IPS-15b (cell line): ENCODE data around the gene GXYLT2.

ENCODE experiments used
- H3K27me3 ChIP-seq: one replicate; pipeline ENCODE4 v1.6.1; 2013; ENCODE audit warnings: low read length; ENCODE audit not compliant: control insufficient read depth, insufficient read depth
- H3K36me3 ChIP-seq: one replicate; pipeline ENCODE4 v1.6.1; 2013; ENCODE audit warnings: low read length; ENCODE audit not compliant: control insufficient read depth, insufficient read depth
- H3K4me1 ChIP-seq: one replicate; pipeline ENCODE4 v1.6.1; 2013; ENCODE audit warnings: mild to moderate bottlenecking, low read length; ENCODE audit not compliant: control insufficient read depth, insufficient read depth
- H3K4me3 ChIP-seq: one replicate; pipeline ENCODE4 v1.5.1; 2013; ENCODE audit warnings: low read depth, low read length
- H3K9ac ChIP-seq: one replicate; pipeline ENCODE4 v1.6.1; 2013; ENCODE audit warnings: low read depth, mild to moderate bottlenecking, low read length
- H3K9me3 ChIP-seq: one replicate; pipeline ENCODE4 v1.6.1; 2013; ENCODE audit warnings: mild to moderate bottlenecking, low read length; ENCODE audit not compliant: control insufficient read depth, insufficient read depth

The GXYLT2 gene, protein sequence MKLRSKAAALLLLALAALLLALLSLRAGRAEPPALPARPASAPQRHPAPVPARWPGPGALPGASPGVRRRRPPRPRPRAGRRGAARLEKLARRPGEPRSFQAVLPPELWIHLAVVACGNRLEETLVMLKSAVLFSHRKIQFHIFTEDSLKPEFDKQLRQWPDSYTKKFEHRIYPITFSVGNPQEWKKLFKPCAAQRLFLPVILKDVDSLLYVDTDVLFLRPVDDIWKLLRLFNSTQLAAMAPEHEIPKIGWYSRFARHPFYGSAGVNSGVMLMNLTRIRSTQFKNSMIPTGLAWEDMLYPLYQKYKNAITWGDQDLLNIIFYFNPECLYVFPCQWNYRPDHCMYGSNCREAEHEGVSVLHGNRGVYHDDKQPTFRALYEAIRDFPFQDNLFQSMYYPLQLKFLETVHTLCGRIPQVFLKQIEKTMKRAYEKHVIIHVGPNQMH

DNA sequence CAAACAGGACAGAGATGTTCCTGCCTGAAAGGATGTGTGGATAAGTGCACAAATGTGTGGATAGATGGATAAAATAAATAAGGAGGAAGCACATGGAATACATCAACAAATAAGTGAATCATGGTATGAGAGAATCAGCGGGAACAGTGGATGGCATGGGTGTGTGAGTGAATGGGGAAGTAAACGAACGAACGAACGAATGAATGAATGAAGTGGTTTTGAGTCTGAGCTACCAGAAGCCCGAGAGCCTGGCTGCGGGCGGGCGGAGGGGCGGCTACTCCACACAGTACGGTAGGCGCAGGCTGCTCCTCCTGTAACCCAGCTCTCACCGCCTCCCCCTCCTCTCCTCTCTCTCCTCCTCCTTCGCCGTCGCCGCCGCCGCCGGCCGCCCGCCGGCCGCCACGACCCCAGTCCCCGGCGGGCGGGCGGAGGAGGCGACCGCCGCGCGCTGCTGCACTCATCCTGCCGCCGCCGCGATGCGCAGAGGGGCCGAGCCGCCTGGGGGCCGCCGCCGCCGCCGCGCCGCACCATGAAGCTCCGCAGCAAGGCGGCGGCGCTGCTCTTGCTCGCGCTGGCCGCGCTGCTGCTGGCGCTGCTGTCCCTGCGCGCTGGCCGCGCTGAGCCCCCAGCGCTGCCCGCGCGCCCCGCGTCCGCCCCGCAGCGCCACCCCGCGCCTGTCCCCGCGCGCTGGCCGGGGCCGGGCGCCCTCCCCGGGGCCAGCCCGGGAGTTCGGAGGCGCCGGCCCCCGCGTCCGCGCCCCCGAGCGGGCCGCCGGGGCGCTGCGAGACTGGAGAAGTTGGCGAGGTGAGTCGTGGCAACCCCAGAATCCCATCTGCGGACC lies at the start of gene GXYLT2:
Gene GXYLT2 (plus strand): TSS at position 342 of the 841 bp plus-strand sequence. CDS start 188 bp downstream, at position 530.
- Histone ChIP-seq H3K36me3 (no peaks in the 10 kb centered on the region), H3K9ac (no peak within 1 kb of the TSS), H3K9me3 (no peaks in the 10 kb centered on the region), H3K27me3 (peaks cover 49% of the 10 kb centered on the region), H3K4me1 (peaks cover 11% of the 10 kb centered on the region), H3K4me3 (peak within 1 kb of the TSS; percentile 58)

- no peaks in the 10 kb centered on the region for H3K4me1 ChIP-seq
- H3K36me3 ChIP-seq, result peaks cover 10% of the 10 kb centered on the region
- H3K27me3 ChIP-seq, result no peaks in the 10 kb centered on the region
- H3K4me3 ChIP-seq, result no peak overlapping the region
- H3K9me3 ChIP-seq, result peaks cover 4% of the 10 kb centered on the region
- no peak overlapping the region for H3K9ac ChIP-seq
These were observed 48.8 kb upstream of the GXYLT2 start for GRCh38 chr3:72839057-72839456.

GRCh38 chr3:72844436-72844993 lies 43.3 kb upstream of the GXYLT2 start:
- Histone ChIP-seq H3K4me3 (no peak overlapping the region), H3K27me3 (peaks cover 23% of the 10 kb centered on the region), H3K9ac (no peak overlapping the region), H3K36me3 (peaks cover 7% of the 10 kb centered on the region), H3K4me1 (peaks cover 2% of the 10 kb centered on the region), H3K9me3 (peaks cover 4% of the 10 kb centered on the region)

DNA sequence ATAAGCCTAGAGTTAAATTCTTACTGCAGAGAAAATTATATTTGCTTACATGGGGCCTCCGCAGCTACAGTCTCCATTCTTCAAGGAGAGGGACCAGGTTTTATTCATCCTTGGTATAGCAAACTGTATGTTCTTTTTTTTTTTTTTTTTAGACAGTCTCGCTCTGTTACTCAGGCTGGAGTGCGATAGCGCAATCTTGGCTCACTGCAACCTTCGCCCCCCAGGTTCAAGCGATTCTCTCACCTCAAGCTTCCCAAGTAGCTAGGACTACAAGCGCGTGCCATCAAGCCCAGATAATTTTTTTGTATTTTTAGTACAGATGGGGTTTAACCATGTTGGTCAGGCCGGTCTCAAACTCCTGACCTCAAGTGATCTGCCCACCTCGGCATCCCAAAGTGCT lies 41.7 kb upstream of the GXYLT2 start:
- peaks cover 2% of the 10 kb centered on the region for H3K4me1 ChIP-seq
- peaks cover 7% of the 10 kb centered on the region for H3K36me3 ChIP-seq
- no peak overlapping the region for H3K4me3 ChIP-seq
- no peak overlapping the region for H3K9ac ChIP-seq
- peaks cover 4% of the 10 kb centered on the region for H3K9me3 ChIP-seq
- H3K27me3 ChIP-seq, result peaks cover 31% of the 10 kb centered on the region

GRCh38 chr3:72847282-72847681 lies 40.6 kb upstream of the GXYLT2 start:
- Histone ChIP-seq H3K9ac (no peak overlapping the region), H3K4me3 (peak overlapping the region; percentile 99), H3K27me3 (peaks cover 31% of the 10 kb centered on the region), H3K36me3 (no peaks in the 10 kb centered on the region), H3K9me3 (no peaks in the 10 kb centered on the region), H3K4me1 (peaks cover 2% of the 10 kb centered on the region)

DNA sequence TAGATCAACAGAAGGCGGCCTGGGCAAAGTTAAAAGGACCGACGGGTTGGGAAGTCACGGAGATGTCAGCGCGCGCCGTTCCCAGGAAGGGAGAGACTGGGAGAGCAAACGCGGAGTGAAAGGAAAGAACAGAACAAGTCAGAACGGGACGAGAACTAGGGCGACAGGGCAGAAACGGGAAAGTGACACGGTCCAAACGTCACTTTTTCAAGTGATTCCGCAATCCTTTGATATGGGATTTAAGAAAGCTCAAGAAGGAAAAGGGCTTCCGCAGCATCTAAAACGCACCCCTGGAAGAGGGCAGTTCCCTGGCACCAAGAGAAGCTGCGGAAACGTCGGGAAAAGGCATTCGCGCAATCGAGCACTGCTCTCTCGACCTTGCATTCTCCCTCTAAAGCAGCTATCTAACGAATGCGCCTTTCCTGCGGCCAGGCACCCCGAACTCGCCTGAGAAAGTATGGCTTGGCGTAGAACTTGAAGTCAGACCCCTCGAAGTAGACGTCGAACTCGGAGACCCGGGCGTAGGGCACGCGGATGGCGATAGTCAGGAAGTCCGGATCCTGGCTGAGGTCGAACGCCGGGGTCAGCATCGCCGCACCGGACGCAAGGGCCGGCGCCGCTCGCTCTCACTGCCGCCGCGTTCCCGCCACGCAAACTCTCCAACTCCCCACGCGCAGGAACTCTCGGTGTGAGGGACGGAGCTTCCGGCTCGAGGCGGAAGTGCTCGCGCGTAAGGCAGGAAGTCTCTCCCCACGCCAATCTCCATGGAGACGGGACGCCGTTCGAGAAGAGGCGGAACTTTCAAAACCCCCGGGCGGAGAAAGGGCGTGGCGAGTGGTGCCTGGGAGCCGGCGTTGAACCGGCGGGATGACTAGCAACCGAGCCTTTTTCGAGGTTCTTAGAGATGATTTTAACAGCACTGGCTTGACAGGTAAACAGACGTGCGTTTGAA lies 39.8 kb upstream of the GXYLT2 start, which contains the start of gene SHQ1:
Gene SHQ1 (minus strand): TSS at position 695 of the 952 bp plus-strand sequence. CDS start 105 bp downstream, at position 590.
- peaks cover 2% of the 10 kb centered on the region for H3K4me1 ChIP-seq
- peak within 1 kb of the TSS; percentile 99 for H3K4me3 ChIP-seq
- H3K9ac ChIP-seq, result peak within 1 kb of the TSS; percentile 57
- H3K36me3 ChIP-seq, result no peaks in the 10 kb centered on the region
- peaks cover 31% of the 10 kb centered on the region for H3K27me3 ChIP-seq
- H3K9me3 ChIP-seq, result no peaks in the 10 kb centered on the region

DNA sequence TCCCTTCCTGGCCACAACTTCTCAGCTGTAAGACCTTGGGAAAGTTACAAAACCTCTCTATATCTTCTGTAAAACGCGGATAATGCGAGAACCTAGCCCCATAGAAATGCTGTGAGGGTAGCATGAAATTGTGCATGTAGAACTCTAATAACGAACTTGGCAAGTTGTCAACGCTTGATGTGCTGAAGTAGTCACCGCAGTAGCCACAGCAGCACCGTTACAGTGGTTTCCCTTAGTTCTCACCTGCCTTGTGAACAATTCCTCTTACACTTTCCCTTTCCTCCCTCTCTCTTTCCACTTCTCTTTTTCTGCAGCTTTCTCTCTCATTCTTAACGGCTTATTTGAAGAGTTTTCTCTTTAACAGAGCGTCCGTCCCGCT lies 39.2 kb upstream of the GXYLT2 start:
- no peaks in the 10 kb centered on the region for H3K9me3 ChIP-seq

DNA sequence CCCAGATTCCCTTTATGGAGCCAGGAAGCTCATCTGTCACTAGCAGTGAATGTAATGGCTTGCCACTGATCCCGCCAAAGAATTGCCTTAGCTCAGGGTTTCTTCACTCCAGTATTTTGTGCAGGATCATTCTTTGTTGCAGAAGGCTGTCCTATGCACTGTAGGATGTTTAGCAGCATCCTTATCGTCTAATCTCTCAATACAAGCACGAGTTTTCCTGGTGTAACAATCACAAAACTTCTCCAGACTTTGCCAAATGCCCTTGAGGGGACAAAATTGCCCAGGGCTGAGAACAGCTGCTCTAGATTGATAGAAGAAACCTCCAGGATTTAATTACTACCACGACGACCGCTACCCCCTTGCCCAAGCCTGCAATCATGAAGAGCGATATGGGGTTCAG lies 32.8 kb upstream of the GXYLT2 start:
- Histone ChIP-seq H3K4me3 (no peak overlapping the region), H3K36me3 (no peaks in the 10 kb centered on the region), H3K9me3 (no peaks in the 10 kb centered on the region), H3K27me3 (peaks cover 4% of the 10 kb centered on the region), H3K9ac (no peak overlapping the region), H3K4me1 (no peaks in the 10 kb centered on the region)

More for the DNA sequence above, 39.2 kb upstream of the GXYLT2 start:
- Histone ChIP-seq H3K27me3 (peaks cover 31% of the 10 kb centered on the region), H3K9ac (no peak overlapping the region), H3K4me3 (peak overlapping the region; percentile 99), H3K36me3 (no peaks in the 10 kb centered on the region), H3K4me1 (peaks cover 2% of the 10 kb centered on the region)

- no peaks in the 10 kb centered on the region for H3K4me1 ChIP-seq
- H3K9me3 ChIP-seq, result no peaks in the 10 kb centered on the region
- no peak overlapping the region for H3K9ac ChIP-seq
- no peaks in the 10 kb centered on the region for H3K36me3 ChIP-seq
- H3K27me3 ChIP-seq, result no peaks in the 10 kb centered on the region
- H3K4me3 ChIP-seq, result no peak overlapping the region
These were observed 27.8 kb upstream of the GXYLT2 start for GRCh38 chr3:72860053-72860452.

DNA sequence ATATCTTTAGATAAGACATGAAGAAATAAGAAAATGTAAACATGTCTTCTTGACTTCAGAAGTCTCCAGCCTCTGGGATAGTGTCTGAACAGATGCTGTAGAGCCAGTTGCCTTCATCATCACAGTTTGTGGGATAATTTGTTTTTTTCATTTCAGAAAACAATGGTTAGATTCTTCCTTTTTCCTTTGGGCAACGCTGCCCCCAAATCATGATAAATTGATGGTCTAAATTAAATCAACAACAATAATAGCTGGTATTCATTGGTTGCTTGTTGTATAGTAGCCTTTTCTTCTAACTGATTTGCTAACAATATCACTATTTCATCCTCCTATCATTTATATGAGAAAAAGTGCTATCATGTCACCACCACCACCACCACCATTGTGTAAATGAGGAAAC lies 27.0 kb upstream of the GXYLT2 start:
- H3K9ac ChIP-seq, result no peak overlapping the region
- H3K36me3 ChIP-seq, result no peaks in the 10 kb centered on the region
- no peaks in the 10 kb centered on the region for H3K4me1 ChIP-seq
- H3K4me3 ChIP-seq, result no peak overlapping the region
- no peaks in the 10 kb centered on the region for H3K9me3 ChIP-seq
- H3K27me3 ChIP-seq, result no peaks in the 10 kb centered on the region
